GM12878 (cell line): ENCODE data around the gene ANKRD44. TPM values are rescaled to one million over a fixed set of nuclear protein-coding genes. Genes with fewer than 3 reads are reported as not detected.

Experiments used
- ATAC-seq: fragments of 200-7000 bp; cut with Tn5 transposase; 3 replicates; pipeline ENCODE4 v1.9.1; 2020; ENCODE audit warnings: mild to moderate bottlenecking, moderate library complexity
- BruUV-seq: library from RNA; stranded (reverse); fragments of 400-500 nt; replicated peaks from 2 replicates; lab custom pipeline; 2021; lab: Mats Ljungman, UMichigan
- CTCF ChIA-PET: fragments of 300-600 bp; sonication (Branson Sonifier 250); formaldehyde crosslinking; extraction: SDS; loops from one replicate; lab custom pipeline; 2021; ENCODE audit warnings: inconsistent platforms; lab: Yijun Ruan, JAX
- POLR2A ChIA-PET: fragments of 350-600 bp; formaldehyde crosslinking; extraction: SDS; loops from one replicate; lab custom pipeline; 2021; ENCODE audit warnings: inconsistent platforms; lab: Charles Lee
- RAD21 ChIA-PET: fragments of 300-600 bp; sonication (Branson Sonifier 250); formaldehyde crosslinking; loops from one replicate; lab custom pipeline; 2023; ENCODE audit warnings: antibody characterized with exemption; ENCODE audit not compliant: unreplicated experiment; lab: Charles Lee
- SMC1A ChIA-PET: fragments of 300-600 bp; sonication (Branson Sonifier 250); formaldehyde crosslinking; loops from one replicate; lab custom pipeline; 2023; ENCODE audit not compliant: unreplicated experiment, uncharacterized antibody; lab: Charles Lee
- DNase-seq: peaks from one replicate; pipeline ENCODE4 v3.0.0-alpha.2; 2011; ENCODE audit warnings: low read depth, low spot score
- FAIRE-seq: peaks from 3 replicates; lab custom pipeline; 2011; peaks lifted over from hg19 to GRCh38; lab: Jason Lieb, UNC
- H2AFZ ChIP-seq: 2 replicates; pipeline ENCODE4 v1.6.0; 2011; ENCODE audit warnings: low read depth, low read length, control low read depth; ENCODE audit not compliant: control insufficient read depth
- H3K27ac ChIP-seq: 2 replicates; pipeline ENCODE4 v1.5.1; 2011; ENCODE audit warnings: control low read depth; ENCODE audit not compliant: control insufficient read depth, insufficient read depth
- H3K27me3 ChIP-seq, 2 experiments: replicated peaks in 1 of 2; 2 replicates each; pipeline versions ENCODE4 v1.6.0 to v1.6.1; 2011; ENCODE audit warnings: low read length in 1 of 2; ENCODE audit not compliant: control insufficient read depth in 2 of 2, insufficient read depth in 2 of 2
- H3K36me3 ChIP-seq, 2 experiments: 2 replicates each; pipeline ENCODE4 v1.5.1; 2011; ENCODE audit warnings: low read length in 1 of 2; ENCODE audit not compliant: control insufficient read depth in 2 of 2, insufficient read depth in 2 of 2
- H3K4me1 ChIP-seq: 2 replicates; pipeline ENCODE4 v1.6.1; 2011; ENCODE audit warnings: mild to moderate bottlenecking, low read length, moderate library complexity, mixed read lengths; ENCODE audit not compliant: control insufficient read depth, insufficient read depth
- H3K4me2 ChIP-seq: 2 replicates; pipeline ENCODE4 v1.6.0; 2011; ENCODE audit warnings: control low read depth; ENCODE audit not compliant: control insufficient read depth, insufficient read depth
- H3K4me3 ChIP-seq: fragments of 200-600 bp; sonication (generic); 2 replicates; pipeline ENCODE4 v1.5.1; 2016
- H3K79me2 ChIP-seq: 2 replicates; pipeline ENCODE4 v1.6.0; 2011; ENCODE audit warnings: low read length; ENCODE audit not compliant: control insufficient read depth, insufficient read depth
- H3K9ac ChIP-seq: 2 replicates; pipeline ENCODE4 v1.8.0; 2011; ENCODE audit warnings: low read length, control low read depth, mixed read lengths; ENCODE audit not compliant: control insufficient read depth, insufficient read depth
- H3K9me3 ChIP-seq: replicated peaks from 3 replicates; pipeline ENCODE4 v1.5.1; 2011; ENCODE audit warnings: mild to moderate bottlenecking, low read length; ENCODE audit not compliant: control insufficient read depth, insufficient read depth
- H4K20me1 ChIP-seq: 2 replicates; pipeline ENCODE4 v1.6.0; 2011; ENCODE audit not compliant: control insufficient read depth, insufficient read depth
- BHLHE40 ChIP-seq, 2 experiments: fragments of 450-650 bp in 1 of 2; IDR thresholded peaks; 2 replicates each; pipeline ENCODE4 v1.6.1; 2011 to 2017; ENCODE audit warnings: low read depth in 2 of 2, borderline replicate concordance in 1 of 2, improper control_type of control experiment in 1 of 2, low read length in 1 of 2, mild to moderate bottlenecking in 1 of 2
- E2F8 ChIP-seq: fragments of 450-650 bp; IDR thresholded peaks from 2 replicates; pipeline ENCODE4 v1.6.1; 2018; ENCODE audit warnings: mild to moderate bottlenecking, low read depth, moderate library complexity; ENCODE audit not compliant: partially characterized antibody
- EGR1 ChIP-seq, 2 experiments: IDR thresholded peaks; 1 replicate in 1 of 2; 2 replicates in 1 of 2; pipeline ENCODE4 v1.6.1; 2011 to 2012; ENCODE audit warnings: low read depth in 2 of 2, low read length in 2 of 2, borderline replicate concordance in 1 of 2, mild to moderate bottlenecking in 1 of 2, moderate library complexity in 1 of 2
- FOS ChIP-seq: IDR thresholded peaks from 3 replicates; pipeline ENCODE4 v1.6.1; 2011; ENCODE audit warnings: borderline replicate concordance; ENCODE audit not compliant: insufficient read length; ENCODE audit errors: extremely low read depth
- NR2C1 ChIP-seq: fragments of 450-650 bp; IDR thresholded peaks from 2 replicates; pipeline ENCODE4 v1.6.1; 2017; ENCODE audit warnings: antibody characterized with exemption, mild to moderate bottlenecking, moderate library complexity
- WGBS: methylation state at CpG from one replicate; pipeline ENCODE4 v1.1.6; 2016; ENCODE audit warnings: low lambda C conversion rate; ENCODE audit not compliant: insufficient replicate concordance, insufficient coverage; ENCODE audit errors: missing lambda C conversion rate; 5-methylcytosine and 5-hydroxymethylcytosine counted together
- in situ Hi-C: fragments of 300-500 bp; cut with MboI; formaldehyde crosslinking; loops from 9 replicates; pipeline ENCODE4 v1.14.3; 2018; ENCODE audit warnings: mixed read lengths
- intact Hi-C: fragments of 100-400 bp; cut with micrococcal nuclease; formaldehyde crosslinking; loops from one replicate; pipeline ENCODE4 v1.14.2; 2022; ENCODE audit not compliant: unreplicated experiment
- polyA plus RNA-seq, 11 experiments: library from polyadenylated mRNA; depleted of rRNA in 4 of 11; unstranded in 6 of 11; stranded (reverse) in 5 of 11; fragments of >200 nt; fragmentation: Nextera tagmentation in 4 of 11; fragmentation: Illumina TruSeq in 1 of 11; extraction: Ambion mirVana in 4 of 11; extraction: Trizol in 1 of 11; gene quantifications; 1 replicate in 1 of 11; 2 replicates in 10 of 11; pipeline versions ENCODE4 v1.2.1 to v1.2.3, GENCODE V29; 2011 to 2016; ENCODE audit warnings: inconsistent platforms in 2 of 11, missing spikeins in 2 of 11, low read depth in 1 of 11
- total RNA-seq, 4 experiments: library from RNA; depleted of rRNA in 3 of 4; stranded (reverse); fragments of >200 nt in 3 of 4; fragmentation: Illumina TruSeq in 1 of 4; extraction: Trizol in 1 of 4; gene quantifications; 2 replicates each; pipeline versions ENCODE4 v1.2.1 to v1.2.3, GENCODE V29; 2013 to 2021

The ANKRD44 gene
- total and polyA plus RNA-seq, 10 of the 15 experiments (the other 5 are each of a cell fraction or from before 2014, with no cell fraction given): 19.1 to 99.1 (median 59.6) TPM

GRCh38 chr2:197339016-197339415, 28.4 kb upstream of the ANKRD44 start (continued):
- no peak for TF ChIP-seq BHLHE40 (IDR thresholded peaks at IDR 0.05; ENCODE audit: borderline replicate concordance in 1 of 2, low read depth in 2 of 2, low read length in 1 of 2)

- Histone ChIP-seq H4K20me1 (no peaks in the 10 kb centered on the region), H3K36me3 (no peaks in the 10 kb centered on the region), H3K4me1 (peaks cover 3% of the 10 kb centered on the region; the same call in 1 of the 2 replicates), H3K4me2 (no peak overlapping the region), H3K4me3 (no peak overlapping the region), H3K27me3 (no peaks in the 10 kb centered on the region), H3K27ac (no peak overlapping the region), H3K9me3 (no peaks in the 10 kb centered on the region; the same call in 2 of the 3 replicates), H3K9ac (no peak overlapping the region), H3K79me2 (no peaks in the 10 kb centered on the region), H2AFZ (no peak overlapping the region)
- WGBS: 91% methylated on average over 2 of the region's 2 CpGs
- in situ Hi-C loops: no loop called here
- ChIA-PET POLR2A (no interaction called here), CTCF (no interaction called here), SMC1A (no interaction called here), RAD21 (interaction anchor here (0.9 kb wide), 1 partner anchor 34 kb away, joined by 3 read pairs; no protein-coding TSS in a partner anchor)
- intact Hi-C loops: no loop called here
- TF ChIP-seq FOS: no peak
- TF ChIP-seq E2F8: no peak
- no peak for TF ChIP-seq NR2C1
- TF ChIP-seq EGR1 (IDR thresholded peaks at IDR 0.05; ENCODE audit: borderline replicate concordance in 1 of 2, low read depth in 2 of 2, low read length in 2 of 2): no peak
- FAIRE-seq (no peak), DNase-seq (no peak), ATAC-seq (no peak)
- BruUV-seq: no TSS peak
Observed at GRCh38 chr2:197332641-197333040, 22.1 kb upstream of the ANKRD44 start.
